Panc1 (cell line): ENCODE measurements around the gene ENOX1.

Experiments used
- POLR2AphosphoS5 ChIP-seq: IDR thresholded peaks from 2 replicates; pipeline ENCODE4 v1.6.1; 2012; ENCODE audit warnings: mild to moderate bottlenecking, low read depth, low read length, moderate library complexity
- SIN3A ChIP-seq: IDR thresholded peaks from 2 replicates; pipeline ENCODE4 v1.6.1; 2012; ENCODE audit warnings: low read depth, mild to moderate bottlenecking, low read length, moderate library complexity, borderline replicate concordance; ENCODE audit not compliant: insufficient read depth
- TF ChIP-seq, protein P1 (sequence below): fragments of 450-650 bp; IDR thresholded peaks from 2 replicates; pipeline ENCODE4 v1.5.1; 2017; ENCODE audit warnings: mild to moderate bottlenecking
- TF ChIP-seq, protein P2 (sequence below), 2 experiments: IDR thresholded peaks; 2 replicates each; pipeline ENCODE4 v1.6.1; 2011 to 2012; ENCODE audit warnings: low read depth in 2 of 2, control low read depth in 1 of 2, low read length in 1 of 2, mild to moderate bottlenecking in 1 of 2, moderate library complexity in 1 of 2; ENCODE audit not compliant: insufficient read depth in 1 of 2

DNA sequence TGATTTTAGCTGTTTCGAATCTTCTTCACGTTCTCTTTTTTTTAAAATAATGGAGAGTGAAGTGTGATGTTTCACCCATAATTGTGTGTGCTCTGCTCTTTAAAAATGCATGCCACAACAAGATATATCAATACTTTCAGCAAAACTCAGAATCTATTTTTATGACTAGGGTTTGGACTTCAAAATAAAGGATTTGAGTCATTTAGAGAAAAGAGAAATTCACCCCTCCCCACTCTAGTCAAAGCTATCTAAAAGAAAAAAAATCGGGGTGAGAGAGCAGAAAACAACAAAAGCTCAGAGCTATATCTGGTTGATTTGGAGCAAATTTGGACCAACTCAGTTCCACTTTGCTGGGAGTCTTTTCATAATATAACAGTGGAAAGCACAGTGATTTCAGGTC is 518.9 kb downstream of the ENOX1 start:
- TF ChIP-seq, protein P1, sequence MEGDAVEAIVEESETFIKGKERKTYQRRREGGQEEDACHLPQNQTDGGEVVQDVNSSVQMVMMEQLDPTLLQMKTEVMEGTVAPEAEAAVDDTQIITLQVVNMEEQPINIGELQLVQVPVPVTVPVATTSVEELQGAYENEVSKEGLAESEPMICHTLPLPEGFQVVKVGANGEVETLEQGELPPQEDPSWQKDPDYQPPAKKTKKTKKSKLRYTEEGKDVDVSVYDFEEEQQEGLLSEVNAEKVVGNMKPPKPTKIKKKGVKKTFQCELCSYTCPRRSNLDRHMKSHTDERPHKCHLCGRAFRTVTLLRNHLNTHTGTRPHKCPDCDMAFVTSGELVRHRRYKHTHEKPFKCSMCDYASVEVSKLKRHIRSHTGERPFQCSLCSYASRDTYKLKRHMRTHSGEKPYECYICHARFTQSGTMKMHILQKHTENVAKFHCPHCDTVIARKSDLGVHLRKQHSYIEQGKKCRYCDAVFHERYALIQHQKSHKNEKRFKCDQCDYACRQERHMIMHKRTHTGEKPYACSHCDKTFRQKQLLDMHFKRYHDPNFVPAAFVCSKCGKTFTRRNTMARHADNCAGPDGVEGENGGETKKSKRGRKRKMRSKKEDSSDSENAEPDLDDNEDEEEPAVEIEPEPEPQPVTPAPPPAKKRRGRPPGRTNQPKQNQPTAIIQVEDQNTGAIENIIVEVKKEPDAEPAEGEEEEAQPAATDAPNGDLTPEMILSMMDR, result no peak
- TF ChIP-seq POLR2AphosphoS5, result no peak
- TF ChIP-seq, protein P2, sequence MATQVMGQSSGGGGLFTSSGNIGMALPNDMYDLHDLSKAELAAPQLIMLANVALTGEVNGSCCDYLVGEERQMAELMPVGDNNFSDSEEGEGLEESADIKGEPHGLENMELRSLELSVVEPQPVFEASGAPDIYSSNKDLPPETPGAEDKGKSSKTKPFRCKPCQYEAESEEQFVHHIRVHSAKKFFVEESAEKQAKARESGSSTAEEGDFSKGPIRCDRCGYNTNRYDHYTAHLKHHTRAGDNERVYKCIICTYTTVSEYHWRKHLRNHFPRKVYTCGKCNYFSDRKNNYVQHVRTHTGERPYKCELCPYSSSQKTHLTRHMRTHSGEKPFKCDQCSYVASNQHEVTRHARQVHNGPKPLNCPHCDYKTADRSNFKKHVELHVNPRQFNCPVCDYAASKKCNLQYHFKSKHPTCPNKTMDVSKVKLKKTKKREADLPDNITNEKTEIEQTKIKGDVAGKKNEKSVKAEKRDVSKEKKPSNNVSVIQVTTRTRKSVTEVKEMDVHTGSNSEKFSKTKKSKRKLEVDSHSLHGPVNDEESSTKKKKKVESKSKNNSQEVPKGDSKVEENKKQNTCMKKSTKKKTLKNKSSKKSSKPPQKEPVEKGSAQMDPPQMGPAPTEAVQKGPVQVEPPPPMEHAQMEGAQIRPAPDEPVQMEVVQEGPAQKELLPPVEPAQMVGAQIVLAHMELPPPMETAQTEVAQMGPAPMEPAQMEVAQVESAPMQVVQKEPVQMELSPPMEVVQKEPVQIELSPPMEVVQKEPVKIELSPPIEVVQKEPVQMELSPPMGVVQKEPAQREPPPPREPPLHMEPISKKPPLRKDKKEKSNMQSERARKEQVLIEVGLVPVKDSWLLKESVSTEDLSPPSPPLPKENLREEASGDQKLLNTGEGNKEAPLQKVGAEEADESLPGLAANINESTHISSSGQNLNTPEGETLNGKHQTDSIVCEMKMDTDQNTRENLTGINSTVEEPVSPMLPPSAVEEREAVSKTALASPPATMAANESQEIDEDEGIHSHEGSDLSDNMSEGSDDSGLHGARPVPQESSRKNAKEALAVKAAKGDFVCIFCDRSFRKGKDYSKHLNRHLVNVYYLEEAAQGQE (IDR thresholded peaks at IDR 0.05; ENCODE audit: insufficient read depth in 1 of 2, low read depth in 2 of 2, low read length in 1 of 2), result no peak
- no peak for TF ChIP-seq SIN3A
